ENCODE measurements around the gene CENPN.

Gene CENPN

GRCh38 chr16:80992676-80993293 is 14.2 kb upstream of the CENPN start:
- DNase-seq = no peak

GRCh38 chr16:80993307-80993706 is 13.7 kb upstream of the CENPN start:
- no peak for DNase-seq

GRCh38 chr16:80993834-80994233 is 13.2 kb upstream of the CENPN start:
- DNase-seq = peak; percentile 11

GRCh38 chr16:80994451-80994850 is 12.6 kb upstream of the CENPN start:
- DNase-seq = no peak

- DNase-seq = no peak
These were observed 10.3 kb upstream of the CENPN start for GRCh38 chr16:80996688-80997138.

- no peak for DNase-seq
These were observed 9.7 kb upstream of the CENPN start for GRCh38 chr16:80997139-80997798.

- DNase-seq = no peak
These were observed 8.9 kb upstream of the CENPN start for GRCh38 chr16:80997964-80998620.

- no peak for DNase-seq
These were observed 6.1 kb upstream of the CENPN start for GRCh38 chr16:81000873-81001272.

GRCh38 chr16:81001330-81001729 is 5.7 kb upstream of the CENPN start:
- DNase-seq = no peak

GRCh38 chr16:81003064-81003463 is 4.0 kb upstream of the CENPN start:
- DNase-seq = no peak

- DNase-seq = no peak
These were observed 3.2 kb upstream of the CENPN start for GRCh38 chr16:81003610-81004460.

GRCh38 chr16:81004646-81005353 is 2.2 kb upstream of the CENPN start:
- DNase-seq = peak; percentile 42

GRCh38 chr16:81005610-81006161 is 1.3 kb upstream of the CENPN start:
- DNase-seq = no peak

GRCh38 chr16:81006211-81006812 is 702 bp upstream of the CENPN start:
- peak; percentile 8 for DNase-seq

GRCh38 chr16:81008505-81008789 is 1.4 kb downstream of the CENPN start:
- no peak for DNase-seq

GRCh38 chr16:81012974-81013373 is 6.0 kb downstream of the CENPN start:
- no peak for DNase-seq

GRCh38 chr16:81014672-81015071 is 7.7 kb downstream of the CENPN start:
- no peak for DNase-seq

- no peak for DNase-seq
These were observed 11.5 kb downstream of the CENPN start for GRCh38 chr16:81018496-81018895.

- no peak for DNase-seq
These were observed 19.4 kb downstream of the CENPN start for GRCh38 chr16:81026429-81026828.

GRCh38 chr16:81029930-81030604 is 23.1 kb downstream of the CENPN start:
- no peak for DNase-seq

- DNase-seq = peak; percentile 39
These were observed 28.5 kb downstream of the CENPN start, which contains the start of gene ATMIN for GRCh38 chr16:81035398-81035974. TSS of gene ATMIN (plus strand) at chr16:81035842. CDS start at chr16:81035871, 29 bp downstream.

Data from DMS 273 treated with DMSO at 0.1 percent for 48 hours (cell line).